Activated gamma-delta T cell treated with anti-CD3 and anti-CD28 coated beads, Interleukin-2, amount 50 U/mL, for 16 hours (primary cell): ENCODE data around the gene CLRN3.

Experiments used
- DNase-seq: peaks from one replicate; pipeline ENCODE4 v3.0.0-alpha.2; 2020; ENCODE audit warnings: low read depth

Gene CLRN3

GRCh38 chr10:127848226-127848625, 44.5 kb downstream of the CLRN3 start:
- DNase-seq, result no peak

DNA sequence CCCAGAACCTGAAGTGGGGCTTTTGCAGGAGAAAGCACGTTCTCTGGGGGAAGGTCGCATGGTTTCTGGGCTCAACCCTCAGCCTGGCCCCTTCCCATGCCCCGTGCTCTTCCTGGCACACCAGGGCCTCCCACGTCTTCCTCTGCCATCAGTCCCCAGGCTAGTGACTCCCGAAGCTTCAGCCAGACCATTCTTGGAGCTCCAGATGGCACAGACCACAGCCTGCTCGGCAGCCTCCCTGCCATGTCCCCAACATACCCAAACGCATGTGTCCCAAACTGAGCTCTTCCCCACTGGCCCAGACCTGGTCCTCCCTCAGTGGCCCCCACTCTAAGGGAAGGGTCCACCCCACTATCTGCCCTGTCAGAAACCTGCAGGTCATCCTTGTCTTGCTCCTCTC, 47.0 kb downstream of the CLRN3 start:
- DNase-seq, result no peak

GRCh38 chr10:127840884-127841283, 51.9 kb downstream of the CLRN3 start:
- no peak for DNase-seq

- DNase-seq, result no peak
These were observed 55.8 kb downstream of the CLRN3 start for GRCh38 chr10:127836966-127837365.

- no peak for DNase-seq
These were observed 56.6 kb downstream of the CLRN3 start for GRCh38 chr10:127836176-127836575.

DNA sequence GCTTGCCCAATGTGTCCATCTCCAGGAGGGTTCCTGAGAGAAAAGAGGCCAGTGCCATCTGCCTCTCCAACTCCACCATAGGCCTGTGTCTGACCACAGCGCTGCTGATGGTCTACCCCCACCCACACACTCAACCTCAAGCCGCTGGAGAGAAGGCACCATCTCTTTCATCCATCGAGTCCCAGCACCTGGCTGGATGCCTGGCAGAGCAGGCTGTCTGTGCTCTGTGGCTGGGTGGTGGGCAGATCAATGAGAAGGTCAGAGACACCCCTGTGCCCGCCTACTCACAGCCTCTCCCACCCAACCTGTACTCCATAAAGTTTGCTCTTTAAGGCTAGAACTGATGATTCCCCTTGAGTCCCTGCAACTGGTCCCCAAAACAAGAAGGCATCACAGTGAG, 58.0 kb downstream of the CLRN3 start:
- DNase-seq, result no peak

GRCh38 chr10:127834221-127834620, 58.5 kb downstream of the CLRN3 start:
- DNase-seq, result no peak

DNA sequence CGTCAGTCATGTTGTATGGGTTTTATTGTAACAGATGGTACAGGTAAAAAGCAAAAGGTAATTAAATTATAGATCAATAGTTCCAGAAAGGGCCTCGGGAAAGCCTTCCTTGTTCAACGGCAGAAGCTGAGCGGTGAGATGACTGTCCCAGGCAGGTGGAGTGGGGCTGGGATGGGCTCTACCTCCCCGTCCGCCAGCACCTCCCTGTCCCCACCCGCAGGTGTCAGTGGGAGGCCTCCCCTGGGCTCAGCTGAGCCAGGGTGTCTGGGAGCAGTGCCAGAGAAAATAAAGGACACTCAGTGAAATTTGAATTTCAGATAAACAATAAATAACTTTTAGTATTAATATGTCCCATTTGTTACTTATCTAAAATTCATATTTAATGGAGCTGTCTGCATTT, 58.9 kb downstream of the CLRN3 start:
- DNase-seq, result no peak

DNA sequence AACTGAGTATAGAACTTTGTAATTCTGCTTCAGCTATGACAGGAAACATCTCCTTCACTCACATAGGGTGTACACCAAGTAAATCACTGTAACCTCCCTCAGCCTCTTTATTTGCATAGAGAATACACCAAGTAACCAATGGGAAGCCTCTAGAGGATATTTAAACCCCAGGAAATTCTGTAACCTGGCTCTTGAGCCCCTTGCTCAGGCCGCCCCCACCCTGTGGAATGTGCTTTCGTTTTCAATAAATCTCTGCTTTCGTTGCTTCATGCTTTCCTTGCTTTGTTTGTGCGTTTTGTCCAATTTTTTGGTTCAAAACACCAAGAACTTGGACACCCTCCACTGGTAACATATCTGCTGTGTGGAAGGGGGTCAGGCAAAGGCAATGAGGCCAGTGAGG, 60.2 kb downstream of the CLRN3 start:
- DNase-seq, result no peak

DNA sequence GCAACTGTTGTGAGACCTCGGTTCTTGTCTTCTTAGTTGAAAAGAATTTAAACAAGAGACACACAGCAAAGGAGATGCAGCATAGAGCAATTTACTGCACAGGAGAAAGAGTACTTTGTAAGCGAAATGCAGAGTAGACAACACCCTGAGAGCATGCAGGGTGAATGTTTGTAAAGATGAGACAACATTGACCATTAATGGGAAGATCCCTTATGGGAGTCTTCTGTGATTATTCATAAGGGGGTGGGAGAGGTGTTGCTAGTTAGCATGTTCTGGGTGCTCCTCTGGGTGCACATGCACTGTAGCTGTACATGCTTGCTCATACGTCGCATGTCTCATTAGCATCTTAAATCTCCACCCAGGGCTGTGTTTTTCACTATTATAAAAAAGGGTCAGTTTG, 62.3 kb downstream of the CLRN3 start:
- no peak for DNase-seq
